ENCODE measurements around the gene YBEY. TPM values are rescaled to one million over a fixed set of nuclear protein-coding genes. Genes with fewer than 3 reads are reported as not detected.

YBEY gene
- total and polyA plus RNA-seq, 9 donors: 10.7 to 27.9 (median 16.4) TPM

GRCh38 chr21:46265736-46266525 is 20.2 kb upstream of the YBEY start:
- H3K4me1 ChIP-seq (ENCODE audit: insufficient read depth): no peaks in the 10 kb centered on the region
- no peaks in the 10 kb centered on the region for H3K9me3 ChIP-seq
- WGBS, 3 donors: 84 to 88% (median 84%) methylated on average over 25 to 26 of the region's 26 CpGs
- no peak for DNase-seq
- intact Hi-C loops (cut with DNase I): no loop called here
- H3K27me3 ChIP-seq: no peaks in the 10 kb centered on the region
- no peak overlapping the region for H3K4me3 ChIP-seq
- TF ChIP-seq POLR2A (IDR thresholded peaks at IDR 0.05) (no peak), EP300 (IDR thresholded peaks at IDR 0.05) (no peak), CTCF (IDR thresholded peaks at IDR 0.05) (no peak)
- H3K36me3 ChIP-seq: no peaks in the 10 kb centered on the region
- no peak overlapping the region for H3K27ac ChIP-seq

DNA sequence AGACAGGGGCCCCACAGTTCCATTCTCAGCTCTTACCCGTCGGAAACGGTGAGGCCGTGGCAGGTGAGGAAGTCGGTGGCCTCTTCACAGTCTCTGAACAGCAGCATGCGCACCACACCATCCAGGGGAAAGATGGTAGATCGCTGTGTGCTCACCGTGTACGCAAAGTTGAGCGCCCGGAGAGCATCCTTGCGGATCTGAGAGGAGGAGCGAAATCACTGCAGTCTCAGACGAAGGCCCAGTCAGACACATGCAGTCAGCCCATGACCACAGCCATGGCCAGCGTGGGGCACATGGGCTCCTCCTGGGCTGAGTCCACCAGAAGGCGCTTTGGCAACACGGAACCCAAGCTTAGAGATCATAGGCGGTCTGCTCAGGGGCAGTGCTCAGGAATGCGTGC is 19.2 kb upstream of the YBEY start:
- TF ChIP-seq CTCF (IDR thresholded peaks at IDR 0.05) (no peak), POLR2A (IDR thresholded peaks at IDR 0.05) (no peak), EP300 (IDR thresholded peaks at IDR 0.05) (no peak)
- no peaks in the 10 kb centered on the region for H3K4me1 ChIP-seq (ENCODE audit: insufficient read depth)
- H3K4me3 ChIP-seq: no peak overlapping the region
- no peaks in the 10 kb centered on the region for H3K9me3 ChIP-seq
- 90 to 92% (median 91%) methylated on average over 19 of the region's 19 CpGs for WGBS, 3 donors
- no peaks in the 10 kb centered on the region for H3K36me3 ChIP-seq
- H3K27ac ChIP-seq: no peak overlapping the region
- no peaks in the 10 kb centered on the region for H3K27me3 ChIP-seq
- DNase-seq: no peak
- intact Hi-C loops (cut with DNase I): no loop called here

DNA sequence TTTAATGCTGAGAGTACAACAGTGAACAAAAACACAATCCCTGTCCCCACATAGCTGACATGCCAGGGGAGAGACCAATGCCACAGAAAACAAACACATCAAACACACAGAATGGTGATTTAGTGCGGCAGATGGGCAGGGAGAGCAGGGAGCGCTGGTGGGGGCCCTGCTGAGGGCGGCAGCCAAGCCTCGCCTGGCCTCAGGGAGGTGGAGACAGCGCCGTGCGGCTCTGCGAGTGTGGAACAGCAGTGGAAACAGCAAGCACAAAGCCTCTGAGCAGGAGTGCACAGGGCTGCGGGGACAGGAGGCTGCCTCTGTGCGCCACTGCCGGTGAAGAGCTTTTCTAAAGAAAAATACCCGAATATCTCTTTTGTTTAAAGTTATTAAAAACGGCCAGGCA is 17.8 kb upstream of the YBEY start:
- no peak for DNase-seq
- no peaks in the 10 kb centered on the region for H3K36me3 ChIP-seq
- H3K9me3 ChIP-seq: no peaks in the 10 kb centered on the region
- 83 to 90% (median 85%) methylated on average over 13 of the region's 13 CpGs for WGBS, 3 donors
- H3K27me3 ChIP-seq: no peaks in the 10 kb centered on the region
- no peak overlapping the region for H3K27ac ChIP-seq
- H3K4me3 ChIP-seq: no peak overlapping the region
- no peaks in the 10 kb centered on the region for H3K4me1 ChIP-seq (ENCODE audit: insufficient read depth)
- intact Hi-C loops (cut with DNase I): no loop called here
- TF ChIP-seq POLR2A (IDR thresholded peaks at IDR 0.05) (no peak), CTCF (IDR thresholded peaks at IDR 0.05) (no peak), EP300 (IDR thresholded peaks at IDR 0.05) (no peak)

GRCh38 chr21:46269466-46269865 is 16.7 kb upstream of the YBEY start:
- no peaks in the 10 kb centered on the region for H3K9me3 ChIP-seq
- no peak overlapping the region for H3K4me3 ChIP-seq
- TF ChIP-seq EP300 (IDR thresholded peaks at IDR 0.05): no peak
- no peak for TF ChIP-seq POLR2A (IDR thresholded peaks at IDR 0.05)
- DNase-seq: no peak
- H3K27ac ChIP-seq: no peak overlapping the region
- 93 to 95% (median 95%) methylated on average over 10 of the region's 10 CpGs for WGBS, 3 donors
- H3K4me1 ChIP-seq (ENCODE audit: insufficient read depth): no peaks in the 10 kb centered on the region
- no peaks in the 10 kb centered on the region for H3K36me3 ChIP-seq
- H3K27me3 ChIP-seq: no peaks in the 10 kb centered on the region
- intact Hi-C loops (cut with DNase I): no loop called here

- no peaks in the 10 kb centered on the region for H3K27me3 ChIP-seq
- H3K27ac ChIP-seq: no peak overlapping the region
- WGBS, 3 donors: 93% methylated on average over 14 of the region's 14 CpGs
- TF ChIP-seq EP300 (IDR thresholded peaks at IDR 0.05): no peak
- TF ChIP-seq CTCF (IDR thresholded peaks at IDR 0.05): no peak
- no peak for TF ChIP-seq POLR2A (IDR thresholded peaks at IDR 0.05)
- intact Hi-C loops (cut with DNase I): no loop called here
- no peak for DNase-seq
- H3K36me3 ChIP-seq: peaks cover 2% of the 10 kb centered on the region
- H3K9me3 ChIP-seq: no peaks in the 10 kb centered on the region
- H3K4me1 ChIP-seq (ENCODE audit: insufficient read depth): no peaks in the 10 kb centered on the region
- no peak overlapping the region for H3K4me3 ChIP-seq
Observed at GRCh38 chr21:46273341-46273740, 12.8 kb upstream of the YBEY start.

All from ovary (tissue), 9 donors.